ENCODE data around the gene CC2D2B. TPM values are rescaled to one million over a fixed set of nuclear protein-coding genes. Genes with fewer than 3 reads are reported as not detected.
"Not testable (repeated sequence)": the region's sequence is repeated elsewhere in the genome, so short reads cannot be mapped to it uniquely, and the experiment has no call there.

Gene CC2D2B
- total RNA-seq, 1 donor from 2014 or later = 0.46 TPM

DNA sequence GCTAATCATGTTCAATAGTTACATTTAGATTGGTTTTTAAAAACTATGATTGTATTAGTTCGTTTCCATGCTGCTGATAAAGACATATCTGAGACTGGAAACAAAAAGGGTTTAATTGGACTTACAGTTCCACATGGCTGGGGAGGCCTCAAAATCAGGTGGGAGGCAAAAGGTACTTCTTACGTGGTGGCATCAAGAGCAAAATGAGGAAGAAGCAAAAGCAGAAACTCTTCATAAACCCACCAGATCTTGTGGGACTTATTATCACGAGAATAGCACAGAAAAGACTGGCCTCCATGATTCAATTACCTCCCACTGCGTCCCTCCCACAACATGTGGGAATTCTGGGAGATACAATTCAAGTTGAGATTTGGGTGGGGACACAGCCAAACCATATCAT lies 34.1 kb upstream of the CC2D2B start:
- no peak overlapping the region for H3K27ac Mint-ChIP-seq (ENCODE audit: unreplicated experiment)
- no peaks in the 10 kb centered on the region for H3K27me3 Mint-ChIP-seq (ENCODE audit: unreplicated experiment)
- H3K4me3 Mint-ChIP-seq (ENCODE audit: unreplicated experiment) = no peak overlapping the region
- TF ChIP-seq CTCF (IDR thresholded peaks at IDR 0.05) = no peak
- H3K9me3 Mint-ChIP-seq (ENCODE audit: unreplicated experiment) = no peaks in the 10 kb centered on the region
- H3K36me3 Mint-ChIP-seq (ENCODE audit: unreplicated experiment) = peaks cover 10% of the 10 kb centered on the region
- no peaks in the 10 kb centered on the region for H3K4me1 Mint-ChIP-seq (ENCODE audit: unreplicated experiment)
- DNase-seq (ENCODE audit: extremely low spot score, unreplicated experiment) = no peak

- H3K4me1 Mint-ChIP-seq (ENCODE audit: unreplicated experiment); H3K36me3 Mint-ChIP-seq (ENCODE audit: unreplicated experiment); DNase-seq (ENCODE audit: extremely low spot score, unreplicated experiment); H3K27ac Mint-ChIP-seq (ENCODE audit: unreplicated experiment); H3K9me3 Mint-ChIP-seq (ENCODE audit: unreplicated experiment); H3K4me3 Mint-ChIP-seq (ENCODE audit: unreplicated experiment); H3K27me3 Mint-ChIP-seq (ENCODE audit: unreplicated experiment): not testable (repeated sequence)
These were observed 33.0 kb upstream of the CC2D2B start for GRCh38 chr10:95874783-95875182.

- no peak for TF ChIP-seq CTCF (IDR thresholded peaks at IDR 0.05)
- Mint-ChIP-seq H3K9me3 (ENCODE audit: unreplicated experiment) (no peaks in the 10 kb centered on the region), H3K27ac (ENCODE audit: unreplicated experiment) (no peak overlapping the region), H3K27me3 (ENCODE audit: unreplicated experiment) (no peaks in the 10 kb centered on the region), H3K4me3 (ENCODE audit: unreplicated experiment) (no peak overlapping the region), H3K4me1 (ENCODE audit: unreplicated experiment) (peaks cover 8% of the 10 kb centered on the region), H3K36me3 (ENCODE audit: unreplicated experiment) (peaks cover 10% of the 10 kb centered on the region)
- DNase-seq (ENCODE audit: extremely low spot score, unreplicated experiment) = no peak
These were observed 31.0 kb upstream of the CC2D2B start for GRCh38 chr10:95876756-95877155.

DNA sequence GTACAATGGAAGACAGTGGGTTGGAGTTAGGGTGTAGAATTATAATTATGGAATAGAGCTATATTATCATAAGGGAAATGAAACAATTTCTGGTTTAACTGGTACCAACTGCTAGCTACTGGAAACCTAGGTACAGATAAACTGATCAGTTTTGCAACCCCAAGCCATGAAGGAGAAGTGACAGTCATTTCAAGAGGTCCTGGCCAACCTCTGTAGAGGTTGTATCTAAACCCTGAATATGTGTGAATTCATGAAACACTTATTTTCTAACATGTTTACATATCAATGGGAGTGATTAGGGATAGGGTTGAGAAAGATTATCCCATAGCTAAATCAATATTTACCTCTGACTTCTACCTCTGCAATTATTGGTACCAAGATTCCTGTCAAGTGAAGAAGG lies 29.9 kb upstream of the CC2D2B start:
- Mint-ChIP-seq H3K4me1 (ENCODE audit: unreplicated experiment) (peaks cover 9% of the 10 kb centered on the region), H3K36me3 (ENCODE audit: unreplicated experiment) (peaks cover 10% of the 10 kb centered on the region), H3K27me3 (ENCODE audit: unreplicated experiment) (no peaks in the 10 kb centered on the region), H3K4me3 (ENCODE audit: unreplicated experiment) (no peak overlapping the region), H3K27ac (ENCODE audit: unreplicated experiment) (no peak overlapping the region), H3K9me3 (ENCODE audit: unreplicated experiment) (no peaks in the 10 kb centered on the region)
- no peak for DNase-seq (ENCODE audit: extremely low spot score, unreplicated experiment)
- no peak for TF ChIP-seq CTCF (IDR thresholded peaks at IDR 0.05)

DNA sequence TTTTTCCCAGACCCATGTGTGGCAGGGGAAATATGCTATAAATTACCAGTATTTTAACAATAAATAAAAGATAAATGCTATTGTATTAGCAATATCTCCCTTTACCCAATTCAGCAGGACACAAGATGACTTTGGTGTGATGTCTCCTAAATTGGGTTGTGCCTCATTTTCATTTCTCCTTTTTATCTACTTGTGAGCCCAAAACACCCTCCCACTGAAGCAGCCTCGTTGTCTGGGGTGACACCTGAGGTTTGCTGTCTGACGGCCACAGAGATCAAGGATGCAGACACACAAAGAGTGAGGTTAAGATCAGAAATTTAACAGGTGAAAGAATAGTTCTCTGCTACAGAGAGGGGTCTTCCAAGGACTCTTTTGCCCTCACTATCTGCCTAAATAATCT lies 27.1 kb upstream of the CC2D2B start:
- no peak overlapping the region for H3K4me3 Mint-ChIP-seq (ENCODE audit: unreplicated experiment)
- no peaks in the 10 kb centered on the region for H3K27me3 Mint-ChIP-seq (ENCODE audit: unreplicated experiment)
- H3K36me3 Mint-ChIP-seq (ENCODE audit: unreplicated experiment) = peaks cover 3% of the 10 kb centered on the region
- no peak overlapping the region for H3K27ac Mint-ChIP-seq (ENCODE audit: unreplicated experiment)
- DNase-seq (ENCODE audit: extremely low spot score, unreplicated experiment) = no peak
- peaks cover 9% of the 10 kb centered on the region for H3K4me1 Mint-ChIP-seq (ENCODE audit: unreplicated experiment)
- no peak for TF ChIP-seq CTCF (IDR thresholded peaks at IDR 0.05)
- no peaks in the 10 kb centered on the region for H3K9me3 Mint-ChIP-seq (ENCODE audit: unreplicated experiment)

- no peak for TF ChIP-seq CTCF (IDR thresholded peaks at IDR 0.05)
- peak overlapping the region; percentile 73 for H3K27ac Mint-ChIP-seq (ENCODE audit: unreplicated experiment)
- no peaks in the 10 kb centered on the region for H3K9me3 Mint-ChIP-seq (ENCODE audit: unreplicated experiment)
- DNase-seq (ENCODE audit: extremely low spot score, unreplicated experiment) = no peak
- H3K27me3 Mint-ChIP-seq (ENCODE audit: unreplicated experiment) = no peaks in the 10 kb centered on the region
- H3K4me3 Mint-ChIP-seq (ENCODE audit: unreplicated experiment) = no peak overlapping the region
- peaks cover 9% of the 10 kb centered on the region for H3K4me1 Mint-ChIP-seq (ENCODE audit: unreplicated experiment)
- peaks cover under 1% of the 10 kb centered on the region for H3K36me3 Mint-ChIP-seq (ENCODE audit: unreplicated experiment)
These were observed 26.5 kb upstream of the CC2D2B start for GRCh38 chr10:95881316-95881715.

Data from osteocyte (in vitro differentiated cells).